HFFc6 (cell line): ENCODE results near the gene KIF26A. TPM values are rescaled to one million over a fixed set of nuclear protein-coding genes. Genes with fewer than 3 reads are reported as not detected.
"Not testable (repeated sequence)": the region's sequence is repeated elsewhere in the genome, so short reads cannot be mapped to it uniquely, and the experiment has no call there.

Experiments
- DNase-seq: peaks from one replicate; pipeline ENCODE4 v3.0.0-alpha.2; 2018
- H3K27ac Mint-ChIP-seq: 2 replicates; pipeline ENCODE4 v1.8.0; 2020; ENCODE audit warnings: mild to moderate bottlenecking, mixed read lengths
- H3K27me3 Mint-ChIP-seq: 2 replicates; pipeline ENCODE4 v1.8.0; 2021; ENCODE audit warnings: mild to moderate bottlenecking, moderate library complexity, mixed read lengths; ENCODE audit not compliant: insufficient read depth
- H3K36me3 Mint-ChIP-seq: 2 replicates; pipeline ENCODE4 v1.8.0; 2021; ENCODE audit warnings: low read depth, mixed read lengths
- H3K4me1 Mint-ChIP-seq: 2 replicates; pipeline ENCODE4 v1.8.0; 2020; ENCODE audit warnings: low read depth, mixed read lengths
- H3K4me3 Mint-ChIP-seq: 2 replicates; pipeline ENCODE4 v1.8.0; 2020; ENCODE audit warnings: mild to moderate bottlenecking, moderate library complexity, mixed read lengths
- H3K9me3 Mint-ChIP-seq: 2 replicates; pipeline ENCODE4 v1.8.0; 2020; ENCODE audit warnings: mild to moderate bottlenecking, mixed read lengths
- CTCF ChIP-seq: fragments of 200-600 bp; sonication (generic); IDR thresholded peaks from 2 replicates; pipeline ENCODE4 v1.5.0; 2021; ENCODE audit warnings: antibody characterized with exemption, mild to moderate bottlenecking
- total RNA-seq, 6 experiments: library from RNA; stranded (reverse); fragmentation: NEBNext Ultra II Directional; extraction: Animal tissue kit (Norgen Biotek cat#: 25700); gene quantifications; 2 replicates in 1 of 6; 3 replicates in 5 of 6; pipeline ENCODE4 v1.2.3, GENCODE V29; 2021

The KIF26A gene
- total RNA-seq, 6 experiments from 2014 or later: 0.07 to 0.09 TPM; not detected in 4

DNA sequence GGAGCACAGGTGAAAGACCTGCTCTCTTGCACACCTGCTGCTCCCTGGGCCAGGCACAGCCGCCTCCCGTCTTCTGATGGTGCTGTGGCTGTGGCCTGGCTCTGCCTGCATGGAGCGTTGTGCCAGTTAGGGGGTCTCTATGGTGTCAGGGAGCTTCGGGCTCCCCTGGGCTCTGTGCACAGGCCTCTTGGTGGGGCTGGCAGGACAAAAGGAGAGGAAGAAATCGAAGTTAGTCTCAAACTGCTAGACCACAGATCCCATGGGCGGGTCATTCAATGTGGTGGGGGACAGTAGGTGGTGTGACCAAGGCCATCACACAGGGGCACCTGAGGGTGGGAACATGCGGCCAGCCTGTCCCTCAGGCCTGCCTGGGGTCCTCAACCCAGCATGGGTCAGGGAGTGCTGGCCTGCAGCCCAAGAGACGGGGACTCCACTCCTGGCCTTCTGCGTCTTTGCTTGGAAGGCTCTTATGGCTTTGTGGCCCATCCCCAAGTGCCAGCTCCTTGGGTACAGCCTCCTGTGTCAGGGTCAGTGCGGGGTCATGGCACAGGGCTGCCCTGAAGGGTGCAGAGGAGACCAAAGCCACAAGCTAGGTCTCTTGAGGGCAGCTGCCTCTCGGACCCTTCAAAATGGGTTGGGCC is 84.1 kb downstream of the KIF26A start:
- Mint-ChIP-seq H3K4me1 (no peaks in the 10 kb centered on the region), H3K4me3 (no peak overlapping the region), H3K36me3 (no peaks in the 10 kb centered on the region; the same call in 1 of the 2 replicates), H3K27me3 (no peaks in the 10 kb centered on the region; the same call in 1 of the 2 replicates), H3K9me3 (peaks cover 39% of the 10 kb centered on the region), H3K27ac (no peak overlapping the region)
- no peak for TF ChIP-seq CTCF
- DNase-seq: no peak

DNA sequence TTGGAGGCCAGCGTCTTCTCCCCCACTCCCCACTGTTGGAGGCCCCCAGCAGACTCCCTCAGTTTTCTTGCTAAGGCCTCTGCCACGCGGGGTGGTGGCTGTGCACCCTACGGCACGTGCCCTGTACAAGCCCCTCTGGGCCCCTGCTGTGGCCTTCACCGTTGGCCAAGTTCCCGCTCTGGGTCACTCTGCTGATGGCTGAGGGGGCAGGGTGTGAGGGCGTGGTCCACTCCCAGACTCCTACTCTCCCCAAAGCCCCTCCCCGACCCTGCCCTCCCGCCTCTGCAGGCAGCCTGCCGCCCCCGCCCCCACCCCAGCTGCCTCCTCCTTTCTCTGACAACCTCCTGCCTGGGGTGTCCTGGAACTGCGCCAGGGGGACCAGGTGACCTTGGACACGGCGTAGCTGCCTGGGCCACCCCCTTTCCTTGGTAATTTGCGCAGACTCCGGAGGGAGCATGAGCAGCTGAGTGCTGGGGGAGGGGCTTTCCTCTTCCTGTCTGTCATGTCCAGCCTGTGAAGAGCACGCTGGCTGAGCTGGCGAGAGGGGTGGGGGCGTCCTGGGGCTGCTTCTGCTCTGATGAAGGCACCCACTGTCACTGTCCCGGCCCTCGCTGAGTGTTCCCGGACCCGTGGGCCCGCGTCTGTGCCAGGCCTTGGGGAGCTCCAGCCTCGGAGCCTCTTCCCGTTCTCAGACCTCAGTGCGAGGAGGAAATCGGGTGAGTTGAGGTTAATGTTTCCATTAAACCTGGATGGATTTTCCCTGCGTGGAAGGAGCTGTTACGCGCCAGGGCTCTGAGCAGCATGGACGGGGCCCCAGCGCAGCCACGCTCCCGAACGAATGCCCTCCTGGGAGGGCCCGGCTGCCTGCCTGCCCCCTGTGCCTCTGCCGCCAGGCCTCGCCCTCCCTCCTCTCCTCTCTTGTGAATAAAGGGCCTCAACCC is 85.0 kb downstream of the KIF26A start:
- H3K27ac Mint-ChIP-seq: no peak overlapping the region
- H3K4me3 Mint-ChIP-seq: no peak overlapping the region
- H3K27me3 Mint-ChIP-seq: no peaks in the 10 kb centered on the region; the same call in 1 of the 2 replicates
- DNase-seq: no peak
- peaks cover 42% of the 10 kb centered on the region for H3K9me3 Mint-ChIP-seq
- H3K4me1 Mint-ChIP-seq: no peaks in the 10 kb centered on the region
- TF ChIP-seq CTCF: no peak
- no peaks in the 10 kb centered on the region; the same call in 1 of the 2 replicates for H3K36me3 Mint-ChIP-seq

DNA sequence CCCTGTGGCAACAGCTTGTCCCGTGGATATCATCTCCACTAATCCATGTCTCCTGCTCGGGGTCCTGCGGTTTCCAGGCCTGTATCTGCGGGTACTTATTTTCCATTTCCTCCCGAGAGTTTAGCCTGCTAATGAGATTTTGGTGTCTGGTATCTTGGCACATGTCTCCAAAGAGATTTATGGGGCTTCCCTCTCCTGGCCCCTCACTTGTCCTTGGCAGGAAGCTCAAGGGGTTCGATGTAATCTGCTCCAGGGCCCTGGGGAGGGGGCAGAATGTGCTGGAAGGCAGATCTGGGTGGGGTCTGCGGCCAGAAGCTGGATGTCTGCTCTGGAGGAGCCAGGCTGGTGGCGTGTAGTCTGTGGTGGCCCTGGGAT is 85.7 kb downstream of the KIF26A start:
- no peaks in the 10 kb centered on the region; the same call in 1 of the 2 replicates for H3K36me3 Mint-ChIP-seq
- H3K4me1 Mint-ChIP-seq: no peaks in the 10 kb centered on the region
- peaks cover 42% of the 10 kb centered on the region for H3K9me3 Mint-ChIP-seq
- H3K27me3 Mint-ChIP-seq: no peaks in the 10 kb centered on the region; the same call in 1 of the 2 replicates
- H3K27ac Mint-ChIP-seq: no peak overlapping the region
- no peak overlapping the region for H3K4me3 Mint-ChIP-seq
- DNase-seq: no peak
- TF ChIP-seq CTCF: no peak

DNA sequence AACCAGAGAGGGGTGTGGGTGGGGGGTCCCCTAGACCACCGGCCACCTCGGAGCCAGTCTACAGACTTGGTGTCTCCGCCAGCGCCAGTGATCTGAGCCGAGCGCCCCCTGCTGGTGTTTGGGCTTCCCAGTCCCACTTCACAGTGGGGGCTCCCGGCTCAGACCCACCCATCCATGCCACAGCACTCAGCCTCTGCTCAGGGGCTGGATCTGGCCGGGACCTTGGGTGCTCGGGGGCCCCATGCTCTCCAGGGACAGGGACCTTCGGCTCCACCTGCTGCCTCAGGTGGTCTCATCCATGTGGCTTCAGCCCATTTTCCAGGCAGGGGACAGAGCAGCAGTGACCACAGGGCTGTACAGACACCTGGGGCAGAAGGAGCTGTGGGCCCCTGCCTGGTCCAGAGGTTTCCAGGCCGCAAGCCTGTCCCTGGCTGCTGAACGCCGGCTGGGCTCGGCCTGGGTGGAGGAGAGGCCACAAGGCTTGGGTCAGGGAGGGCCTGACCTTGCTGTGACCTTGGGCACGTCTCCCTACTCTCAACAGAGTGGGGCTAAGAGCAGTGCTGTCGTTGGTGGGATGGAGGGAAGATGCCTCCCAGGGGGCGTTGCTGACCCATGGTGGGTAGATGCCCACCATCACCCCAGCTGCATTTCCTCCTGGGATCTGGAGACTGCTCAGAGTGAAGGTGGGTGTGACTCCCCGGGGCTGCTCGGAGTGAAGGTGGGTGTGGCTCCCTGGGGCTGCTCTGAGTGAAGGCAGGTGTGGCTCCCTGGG is 86.3 kb downstream of the KIF26A start:
- Mint-ChIP-seq H3K27me3 (no peaks in the 10 kb centered on the region; the same call in 1 of the 2 replicates), H3K27ac (no peak overlapping the region), H3K4me1 (no peaks in the 10 kb centered on the region), H3K9me3 (peaks cover 45% of the 10 kb centered on the region), H3K4me3 (no peak overlapping the region), H3K36me3 (no peaks in the 10 kb centered on the region; the same call in 1 of the 2 replicates)
- DNase-seq: no peak
- peak; percentile 57 for TF ChIP-seq CTCF

- not testable (repeated sequence) for H3K4me1 Mint-ChIP-seq, H3K36me3 Mint-ChIP-seq, H3K4me3 Mint-ChIP-seq, H3K27me3 Mint-ChIP-seq, H3K27ac Mint-ChIP-seq, DNase-seq
- H3K9me3 Mint-ChIP-seq: peaks cover 50% of the 10 kb centered on the region
Measured at GRCh38 chr14:104225278-104226190, 87.1 kb downstream of the KIF26A start.
